NCI-H526 (cell line): ENCODE results near the gene LIMA1.

Experiments used
- DNase-seq, 2 experiments: peaks; one replicate each; lab custom pipeline; 2025; lab: John Stamatoyannopoulos, UW

LIMA1 gene

DNA sequence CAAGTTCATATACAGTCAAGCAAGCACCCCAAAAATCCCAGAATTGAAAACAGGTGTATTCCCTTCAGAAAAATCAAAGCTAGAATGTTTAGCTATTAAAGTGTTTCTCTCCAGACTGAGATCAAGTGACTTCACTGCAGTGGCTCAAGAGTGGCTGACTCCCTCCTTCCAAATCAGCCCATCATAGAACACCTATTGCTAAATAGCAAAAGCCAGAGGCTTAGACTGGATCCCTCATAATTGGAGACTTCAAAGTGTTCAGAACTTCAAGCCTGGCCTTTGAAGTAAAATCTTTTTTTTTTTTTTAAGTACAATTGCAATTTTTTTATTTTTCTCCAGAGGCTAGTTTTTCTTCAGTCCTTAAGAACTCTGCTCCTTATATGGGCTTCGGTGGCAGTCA lies 66.1 kb downstream of the LIMA1 start:
- DNase-seq, result no peak

DNA sequence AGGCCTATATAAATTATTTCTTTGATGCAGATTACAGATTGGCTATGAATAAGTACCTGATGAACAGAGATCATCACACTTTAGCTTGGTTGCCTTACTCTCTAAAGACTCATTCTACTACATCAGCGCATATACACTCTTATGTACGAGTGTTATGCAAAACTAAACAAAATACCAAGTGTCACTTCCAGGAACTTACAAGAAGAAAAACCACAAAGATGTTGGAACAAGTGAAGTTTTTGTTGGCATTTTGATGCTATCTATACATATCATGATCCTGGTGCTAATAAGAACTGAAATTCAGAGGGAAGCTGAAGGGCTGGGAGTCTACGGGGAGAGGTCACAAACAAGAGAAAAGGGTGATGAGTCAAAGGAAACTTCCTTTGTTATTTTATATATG lies 68.3 kb downstream of the LIMA1 start:
- DNase-seq, result no peak

DNA sequence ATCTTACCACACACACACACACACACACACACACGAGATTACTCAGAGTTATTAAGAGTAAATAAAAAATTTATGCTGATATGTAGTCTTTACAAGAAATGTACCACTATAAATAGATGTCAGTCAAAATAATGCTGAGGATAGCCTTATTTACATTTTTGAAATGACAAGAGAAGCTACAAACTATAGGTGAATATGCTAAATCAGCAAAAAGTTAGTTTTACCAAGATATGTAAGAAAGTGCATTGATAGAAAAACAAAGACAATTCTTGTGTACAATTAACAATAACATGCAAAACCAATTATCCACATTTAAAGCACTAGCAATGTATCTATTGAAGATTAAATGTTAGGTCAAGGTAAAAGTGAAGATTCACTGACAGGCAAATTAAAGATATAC lies 69.3 kb downstream of the LIMA1 start:
- DNase-seq, result no peak

DNA sequence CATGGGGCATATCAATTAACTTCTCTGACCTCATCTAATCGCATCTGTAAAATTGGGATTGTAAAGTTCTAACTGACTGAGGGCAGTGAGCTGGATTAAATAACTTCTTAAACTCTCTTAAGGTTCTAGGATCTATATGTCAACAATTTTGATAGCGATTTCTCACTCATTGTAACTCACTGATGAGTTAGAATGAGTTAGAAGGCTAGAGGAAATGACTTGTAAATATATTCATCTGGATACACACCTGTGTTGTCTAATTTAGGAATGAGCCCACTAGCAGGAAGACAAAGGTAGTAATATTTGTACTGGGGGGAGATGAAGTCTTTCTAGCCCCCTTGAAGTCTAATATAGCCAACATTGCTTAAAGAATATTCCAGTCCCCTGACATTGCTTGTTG lies 69.9 kb downstream of the LIMA1 start:
- DNase-seq, result no peak

DNA sequence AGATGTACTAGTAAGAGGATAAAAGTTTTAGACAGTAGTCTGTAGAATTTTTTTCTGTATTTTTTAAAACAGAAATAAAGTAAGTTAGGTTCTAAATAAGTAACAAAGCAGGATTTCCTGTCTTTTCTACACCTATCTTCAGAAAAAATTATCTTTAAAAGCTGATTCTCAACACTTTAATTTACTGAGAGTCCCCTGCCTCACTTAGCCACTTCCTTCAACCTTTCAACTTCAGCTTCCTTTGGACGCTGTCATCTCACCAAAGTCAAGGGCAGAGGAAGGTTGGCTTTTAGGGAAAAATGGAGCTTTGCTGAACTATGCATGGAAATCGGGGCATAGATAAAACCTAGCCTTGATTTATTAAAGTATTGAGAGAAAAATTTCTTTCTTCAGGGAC lies 71.3 kb downstream of the LIMA1 start:
- DNase-seq, result no peak

DNA sequence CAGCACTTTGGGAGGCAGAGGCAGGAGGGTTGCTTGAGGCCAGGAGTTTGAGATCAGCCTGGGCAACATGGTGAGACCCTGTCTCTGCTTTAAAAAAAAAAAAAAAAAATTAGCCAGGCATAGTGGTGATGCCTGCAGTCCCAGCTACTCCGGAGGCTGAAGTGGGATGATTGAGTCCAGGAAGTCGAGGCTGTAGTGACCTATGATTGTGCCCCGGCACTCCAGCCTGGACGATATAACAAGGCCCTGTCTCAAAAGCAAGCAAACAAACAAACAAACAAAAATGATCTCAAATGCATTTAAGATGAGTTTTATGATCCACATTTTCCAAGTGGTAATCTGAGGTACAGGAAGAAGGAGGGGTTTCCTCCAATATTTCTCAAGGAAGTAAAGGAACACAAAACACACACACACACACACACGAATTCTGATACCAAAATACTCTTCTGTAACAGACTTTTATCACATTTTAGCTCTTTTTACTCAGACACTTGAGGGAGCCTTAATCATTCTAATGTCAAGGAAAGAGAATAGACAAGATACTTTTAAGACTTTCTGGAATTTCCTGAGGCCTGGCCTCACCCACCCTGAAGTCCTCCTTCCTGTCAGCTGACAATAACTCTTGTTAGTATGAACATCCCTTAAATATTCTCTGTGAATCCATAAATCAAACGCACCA lies 71.8 kb downstream of the LIMA1 start:
- DNase-seq, result no peak

DNA sequence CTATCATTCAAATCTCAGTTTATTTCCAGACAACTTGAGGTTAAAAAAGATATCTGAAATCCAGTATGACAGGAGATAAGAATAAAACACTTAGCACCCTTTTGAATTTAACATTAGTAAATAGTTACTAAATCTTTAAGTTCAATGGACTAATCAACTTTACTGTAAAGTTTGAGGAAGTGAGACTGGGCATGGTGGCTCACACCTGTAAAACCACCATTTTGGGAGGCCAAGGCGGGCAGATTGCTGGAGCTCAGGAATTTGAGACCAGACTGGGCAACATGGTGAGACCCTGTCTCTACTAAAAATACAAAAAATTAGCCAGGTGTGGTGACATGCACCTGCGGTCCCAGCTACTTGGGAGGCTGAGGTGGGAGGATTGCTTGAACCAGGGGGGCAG lies 75.9 kb downstream of the LIMA1 start:
- DNase-seq, result no peak

DNA sequence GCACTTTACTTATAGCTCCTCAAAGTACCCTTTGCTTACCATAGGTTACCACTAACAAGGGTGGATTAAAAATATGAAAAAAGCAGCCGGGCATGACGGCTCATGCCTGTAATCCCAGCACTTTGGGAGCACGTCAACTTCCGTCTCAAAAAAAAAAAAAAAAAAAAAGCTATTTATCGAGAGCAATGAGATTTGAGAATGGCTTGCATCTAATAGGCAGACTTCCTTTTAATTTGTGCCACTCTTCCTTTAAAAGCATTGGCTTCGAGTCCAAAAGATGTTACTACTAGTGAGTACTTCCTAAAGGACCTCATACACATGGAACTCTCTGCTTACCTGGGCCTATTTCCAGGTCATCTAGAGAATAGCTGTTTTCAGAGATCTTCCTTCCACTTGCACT lies 77.7 kb downstream of the LIMA1 start:
- no peak for DNase-seq

DNA sequence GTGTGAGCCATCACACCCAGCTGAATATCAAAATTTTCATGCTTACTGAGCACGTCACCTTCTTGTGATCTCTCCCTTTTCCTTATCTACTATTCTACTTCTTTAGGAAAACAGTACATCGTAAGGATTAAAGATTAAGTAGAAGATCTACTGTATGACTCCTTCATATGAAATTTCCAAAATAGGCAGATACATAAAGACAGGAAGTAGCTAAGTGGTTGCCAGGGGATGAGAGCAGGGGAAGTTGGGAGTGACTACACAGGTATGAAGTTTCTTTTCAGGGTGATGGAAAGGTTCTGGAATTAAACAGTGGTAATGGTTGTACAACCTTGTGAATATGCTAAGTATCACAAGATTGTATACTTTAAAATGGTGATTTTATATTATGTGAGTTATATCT lies 79.6 kb downstream of the LIMA1 start:
- no peak for DNase-seq

DNA sequence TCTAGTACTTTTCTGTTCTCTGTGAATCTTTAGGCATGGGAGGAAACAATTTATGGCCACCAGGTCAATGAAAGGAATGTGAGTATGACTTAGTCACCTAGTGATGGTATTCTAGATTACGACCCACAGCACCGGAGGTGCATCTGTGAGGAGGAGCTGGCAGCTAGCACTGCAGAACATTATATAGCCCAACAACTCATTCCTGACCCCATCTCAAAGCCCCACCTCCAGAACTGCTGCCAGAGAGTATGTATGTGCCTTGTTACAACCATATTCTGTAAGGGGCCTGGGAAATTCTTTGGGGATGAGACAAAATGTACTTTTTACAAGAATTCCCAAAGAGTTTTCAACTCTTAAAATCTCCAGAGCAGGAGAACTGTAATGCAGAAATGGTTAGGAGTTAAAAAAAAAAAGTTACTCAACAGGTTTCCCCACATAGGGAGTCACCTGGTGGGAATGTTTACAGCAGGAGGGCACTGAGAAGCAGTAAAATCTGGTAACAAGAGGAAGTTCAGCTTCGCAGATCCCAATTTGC lies 81.3 kb downstream of the LIMA1 start:
- peak in 1 of 2 experiments; percentile 19 for DNase-seq

DNA sequence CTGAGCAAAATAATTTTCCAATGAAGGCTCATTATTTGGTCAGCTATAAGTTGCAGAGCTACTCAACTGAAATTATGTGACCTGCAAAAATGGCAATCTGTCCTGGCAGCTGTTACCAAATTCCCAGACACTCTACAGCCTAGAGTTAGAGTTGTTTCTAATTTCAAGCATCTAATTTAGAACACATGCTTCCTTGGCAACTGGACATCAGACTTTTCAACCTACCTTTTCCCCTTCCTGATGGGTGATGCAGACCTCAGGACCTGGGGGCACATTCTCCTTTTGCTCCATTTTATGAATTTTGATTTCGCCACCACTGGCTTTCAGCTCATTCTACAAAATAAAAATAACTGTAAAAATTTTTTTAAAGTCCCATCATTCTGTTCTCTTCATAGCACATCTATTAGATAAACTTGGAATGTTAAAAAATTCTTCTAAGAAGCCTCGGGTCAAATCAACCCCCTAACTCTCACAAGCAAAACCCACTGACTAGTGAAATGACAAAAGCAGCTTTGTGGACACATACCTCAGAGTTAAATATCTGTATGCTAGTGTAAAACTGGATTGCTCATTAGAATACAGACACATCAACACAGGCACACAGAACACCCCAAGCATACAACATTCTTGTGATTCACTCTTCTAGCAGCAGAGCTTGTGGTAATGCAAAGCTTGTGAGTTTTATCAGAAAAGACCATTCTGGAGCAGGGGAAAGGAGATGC lies 82.6 kb downstream of the LIMA1 start:
- no peak for DNase-seq

DNA sequence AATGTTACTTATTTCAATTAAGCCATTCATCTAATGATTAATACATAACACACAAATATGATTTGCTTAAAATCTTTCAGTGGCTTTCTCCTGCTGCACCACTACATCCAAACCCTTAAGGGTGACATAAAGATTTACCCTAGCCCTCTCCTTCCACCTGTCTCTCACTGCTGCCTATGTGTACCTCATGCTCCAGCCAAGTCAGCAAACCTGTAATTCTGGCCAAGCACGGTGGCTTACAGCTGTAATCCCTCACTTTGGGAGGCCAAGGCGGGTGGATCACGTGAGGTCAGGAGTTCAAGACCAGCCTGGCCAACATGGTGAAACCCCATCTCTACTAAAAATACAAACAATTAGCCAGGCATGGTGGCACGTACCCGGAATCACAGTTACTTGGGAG lies 84.5 kb downstream of the LIMA1 start:
- no peak for DNase-seq

DNA sequence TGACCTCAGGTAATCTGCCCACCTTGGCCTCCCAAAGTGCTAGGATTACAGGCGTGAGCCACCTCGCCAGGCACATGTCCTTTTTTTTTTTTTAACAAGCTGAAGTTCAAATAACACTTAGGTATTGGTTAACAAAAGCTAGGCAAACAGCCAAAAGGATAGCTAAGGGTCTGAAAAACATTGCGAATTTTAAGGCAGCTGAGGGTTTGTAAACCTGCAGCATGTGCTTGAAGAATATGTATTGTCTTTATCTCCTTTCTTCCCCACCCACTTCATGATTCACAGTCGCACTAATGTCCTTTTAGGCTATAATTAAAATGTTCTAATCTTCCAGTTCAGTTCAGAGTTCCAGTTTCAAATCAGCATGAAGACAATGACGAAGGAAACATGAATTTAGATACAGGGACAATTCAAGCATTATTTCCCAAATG lies 86.0 kb downstream of the LIMA1 start:
- no peak for DNase-seq

DNA sequence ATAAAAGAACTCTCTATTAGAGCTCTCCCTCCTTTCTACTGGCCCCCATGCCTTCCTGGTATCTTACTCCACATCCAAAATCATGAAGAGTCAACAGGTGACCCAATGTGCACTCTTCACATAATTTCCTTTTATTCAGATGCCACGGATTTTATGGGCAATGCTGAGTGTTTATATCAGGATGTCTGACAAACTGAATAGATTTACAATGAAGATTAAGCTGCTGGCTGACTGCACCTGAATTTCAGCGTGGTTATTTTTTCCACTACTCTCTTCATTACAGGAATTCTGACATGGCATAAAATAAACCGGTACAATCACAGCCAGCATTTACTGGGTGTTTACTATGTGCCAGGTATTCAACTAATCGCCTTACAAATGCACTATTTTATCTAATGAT lies 86.8 kb downstream of the LIMA1 start:
- no peak for DNase-seq

DNA sequence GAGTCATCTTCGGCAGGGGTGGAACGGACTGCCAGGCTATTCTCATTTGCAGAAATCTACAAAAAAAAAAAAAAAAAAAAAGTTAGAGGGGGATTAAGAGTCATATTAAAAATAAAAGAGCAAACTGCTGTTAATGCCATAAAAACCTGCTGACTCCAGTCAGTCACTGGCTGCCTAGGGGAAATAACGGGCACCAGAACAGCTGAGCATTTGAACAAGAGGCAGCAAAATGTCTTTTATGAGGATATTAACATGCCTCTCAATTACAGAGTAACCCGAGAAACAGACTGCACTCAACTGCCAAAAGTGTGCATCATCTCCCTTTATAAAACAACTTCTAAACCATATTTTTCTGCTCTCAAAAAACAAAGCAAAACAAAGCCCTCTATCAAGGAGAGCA lies 87.5 kb downstream of the LIMA1 start:
- DNase-seq, result no peak

DNA sequence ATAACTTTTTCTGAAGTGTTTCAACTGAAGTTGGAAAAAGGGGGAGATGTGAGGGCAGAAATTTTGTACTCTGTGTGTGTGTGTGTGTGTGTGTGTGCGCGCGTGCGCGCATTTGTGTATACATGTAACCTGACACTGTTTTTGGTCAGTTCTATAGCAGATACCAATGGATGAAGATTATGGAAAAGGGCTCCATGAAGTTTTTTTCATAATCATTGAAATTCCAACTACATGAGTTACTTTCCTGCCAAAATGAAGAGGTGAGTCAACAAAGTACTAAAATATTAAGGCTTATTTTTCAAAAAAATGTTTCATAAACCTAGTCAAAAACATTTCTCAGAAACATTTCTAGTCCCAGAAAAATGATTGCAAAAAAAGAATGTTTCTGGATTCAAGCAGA lies 90.4 kb downstream of the LIMA1 start:
- DNase-seq, result no peak

DNA sequence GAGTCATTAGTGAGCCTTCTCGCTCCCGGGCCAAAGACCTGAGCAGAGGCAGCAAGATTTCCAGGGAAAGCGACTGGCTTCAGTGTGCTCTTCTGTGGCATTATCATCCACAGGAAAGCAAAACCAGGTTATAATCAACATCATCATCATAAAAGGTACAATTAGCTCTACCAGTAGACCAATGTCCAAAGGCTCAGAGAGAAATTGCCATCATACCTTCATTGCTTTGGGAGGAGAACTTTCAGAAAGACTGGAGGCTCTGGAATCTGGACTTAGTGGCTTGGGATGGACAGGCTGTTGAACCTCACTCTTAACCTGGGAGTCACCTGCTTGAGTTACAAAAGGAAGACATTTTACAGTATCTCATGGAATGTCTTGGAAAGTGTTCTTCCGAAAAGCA lies 91.1 kb downstream of the LIMA1 start:
- DNase-seq, result no peak

DNA sequence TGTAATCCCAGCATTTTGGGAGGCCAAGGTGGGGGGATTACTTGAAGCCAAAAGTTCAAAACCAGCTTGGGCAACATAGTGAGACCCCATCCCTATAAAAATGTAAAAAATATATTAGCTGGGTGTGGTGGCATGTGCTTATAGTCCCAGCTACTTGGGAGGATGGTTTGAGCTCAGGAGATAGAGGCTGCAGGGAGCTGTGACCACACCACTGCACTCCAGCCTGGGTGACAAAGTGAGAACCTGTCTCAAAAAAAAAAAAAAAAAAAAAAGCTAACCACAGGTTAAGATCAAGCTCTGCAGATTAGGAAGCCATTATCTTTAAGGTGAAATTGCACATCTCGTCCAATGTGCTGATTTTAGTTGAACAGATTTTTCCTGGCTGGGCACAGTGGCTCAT lies 92.5 kb downstream of the LIMA1 start:
- no peak for DNase-seq

DNA sequence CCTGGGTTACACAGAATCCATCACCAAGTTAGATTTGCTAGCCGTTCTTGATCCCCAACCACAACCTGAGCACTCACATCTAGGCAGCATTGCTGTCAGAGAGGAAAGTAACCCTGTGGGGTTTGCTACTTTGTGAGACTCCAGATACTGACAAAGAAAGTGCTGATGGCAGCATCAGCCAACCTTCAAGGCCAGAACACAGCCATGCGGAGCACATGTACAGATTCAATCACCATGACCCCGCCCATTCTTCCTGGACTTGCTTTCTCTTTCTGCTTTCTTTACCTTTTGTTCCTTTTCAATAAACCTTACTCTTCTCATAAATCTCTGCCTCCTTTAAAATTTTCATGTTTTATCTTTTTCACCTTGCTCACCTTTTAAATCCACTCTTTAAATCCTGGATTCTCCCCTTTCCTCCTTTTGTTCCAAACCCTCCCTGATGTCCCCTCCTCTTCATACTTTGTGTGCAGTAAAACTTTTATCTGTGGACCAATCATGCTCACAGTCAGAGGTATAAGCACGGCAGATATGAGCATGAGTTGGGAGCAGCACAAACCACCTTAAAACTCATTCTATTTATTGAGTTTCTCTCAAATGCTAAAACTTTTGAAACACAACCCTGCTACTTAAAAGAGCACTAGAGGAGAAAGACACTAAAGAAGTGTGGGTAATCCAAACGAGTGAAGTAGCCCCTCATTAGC lies 94.3 kb downstream of the LIMA1 start:
- DNase-seq, result no peak

DNA sequence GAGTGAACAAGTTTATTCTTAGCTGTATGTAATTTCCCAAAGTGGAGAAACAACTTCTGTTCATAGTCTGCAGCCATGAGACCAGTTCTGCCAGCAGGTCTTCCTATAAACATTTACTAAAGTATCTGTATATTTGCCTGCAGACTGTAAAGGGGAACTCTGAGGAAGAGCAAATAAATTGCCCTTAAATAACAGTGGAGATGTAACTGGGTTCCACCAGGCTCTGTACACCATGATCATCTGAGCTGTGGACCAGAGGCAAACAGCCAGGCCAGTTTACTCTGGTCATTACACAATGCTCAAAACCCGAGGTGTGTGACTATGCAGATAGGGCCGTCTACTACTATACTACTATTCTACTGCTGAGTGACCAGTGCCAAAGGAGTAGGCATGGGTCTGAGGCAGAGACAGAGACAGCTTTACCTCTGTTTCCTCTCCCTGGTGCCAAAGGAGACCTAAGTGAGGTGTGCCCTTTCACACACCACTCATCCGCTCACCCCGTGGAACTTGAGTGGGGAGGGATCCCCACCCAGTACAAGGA lies 95.0 kb downstream of the LIMA1 start:
- no peak for DNase-seq

DNA sequence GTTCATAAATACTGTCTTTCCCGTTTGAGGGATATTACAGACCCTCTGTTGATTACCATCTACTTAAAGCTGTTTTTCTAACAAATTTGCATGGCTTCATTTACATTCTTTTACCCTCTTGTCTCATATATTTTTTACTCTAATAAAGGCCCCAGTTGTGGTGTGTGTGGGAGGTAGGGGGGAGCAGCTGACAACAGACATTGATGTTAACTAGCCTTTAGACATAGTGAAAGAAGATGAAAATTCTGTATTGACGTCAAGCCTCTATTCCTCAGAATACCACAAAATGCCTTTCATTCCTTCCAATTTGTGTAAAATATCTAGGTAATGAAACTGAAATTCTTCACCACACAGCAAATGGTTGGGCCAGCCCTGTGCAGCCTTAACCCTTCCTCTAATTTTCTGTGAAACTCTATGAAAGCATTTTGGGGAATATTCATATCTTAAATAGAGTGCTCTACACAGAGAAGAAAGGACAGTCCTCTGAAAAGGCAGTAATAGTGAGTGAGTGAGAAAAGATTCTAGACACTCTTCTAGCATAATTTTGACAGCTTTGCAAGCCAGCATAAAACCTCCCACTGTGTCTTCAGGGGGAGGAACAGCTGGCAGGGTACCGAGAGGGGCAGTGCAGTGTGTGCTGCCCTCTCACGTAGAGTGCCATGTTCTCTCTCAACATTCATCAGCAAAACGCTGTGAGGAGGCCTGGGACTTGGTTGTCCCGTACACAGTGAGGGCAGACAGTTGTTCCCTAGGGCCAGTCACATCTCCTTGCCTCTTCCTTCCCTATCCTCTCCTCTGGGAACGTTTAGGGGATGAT lies 96.0 kb downstream of the LIMA1 start:
- peak in 1 of 2 experiments; percentile 30 for DNase-seq

DNA sequence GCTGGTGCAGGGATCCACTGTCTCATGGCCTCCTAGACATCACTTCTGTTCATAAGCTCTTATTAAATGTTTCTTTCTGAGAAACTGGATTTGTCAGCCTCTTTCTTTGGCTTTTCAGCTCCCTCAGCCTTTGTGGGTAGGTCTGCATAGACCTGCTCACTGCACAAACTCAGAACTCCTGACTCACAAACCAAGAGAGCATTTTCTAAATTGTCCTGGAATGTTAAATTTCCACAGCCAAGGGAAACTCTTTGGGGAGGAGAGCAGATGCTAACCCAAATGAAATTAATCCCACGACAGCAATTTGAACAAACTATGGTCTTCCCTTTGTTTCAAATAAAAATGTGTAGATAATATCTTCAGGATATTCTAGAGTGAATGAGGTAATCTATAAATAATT lies 96.6 kb downstream of the LIMA1 start:
- DNase-seq, result no peak
